HG03280 (cell line): ENCODE results near the gene PCNT.

Experiments used
- ATAC-seq: cut with Tn5 transposase; IDR thresholded peaks from one replicate; pipeline ENCODE4 v1.9.1; 2021; ENCODE audit warnings: mild to moderate bottlenecking, moderate library complexity; ENCODE audit not compliant: unreplicated experiment

The PCNT gene

DNA sequence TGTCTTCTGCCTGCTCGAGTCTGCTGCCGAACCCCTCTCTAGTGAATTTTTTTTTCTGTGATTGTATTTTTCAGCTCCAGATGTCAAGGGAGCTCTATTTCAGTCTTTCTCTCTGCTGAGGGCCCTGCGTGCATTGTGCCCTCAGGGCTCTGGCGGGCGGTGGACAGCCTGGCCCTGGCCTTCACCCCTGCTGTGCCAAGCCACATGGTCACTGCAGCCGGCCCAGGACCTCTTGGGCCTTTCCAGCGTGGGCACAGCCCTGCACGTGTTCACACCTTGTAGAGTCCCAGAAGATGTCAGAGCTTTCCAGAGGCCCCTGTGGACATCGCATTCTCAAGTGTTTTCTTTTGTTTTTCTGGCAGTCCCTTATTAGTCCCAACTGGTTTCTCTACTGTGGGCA is 55.7 kb downstream of the PCNT start:
- no peak for ATAC-seq

DNA sequence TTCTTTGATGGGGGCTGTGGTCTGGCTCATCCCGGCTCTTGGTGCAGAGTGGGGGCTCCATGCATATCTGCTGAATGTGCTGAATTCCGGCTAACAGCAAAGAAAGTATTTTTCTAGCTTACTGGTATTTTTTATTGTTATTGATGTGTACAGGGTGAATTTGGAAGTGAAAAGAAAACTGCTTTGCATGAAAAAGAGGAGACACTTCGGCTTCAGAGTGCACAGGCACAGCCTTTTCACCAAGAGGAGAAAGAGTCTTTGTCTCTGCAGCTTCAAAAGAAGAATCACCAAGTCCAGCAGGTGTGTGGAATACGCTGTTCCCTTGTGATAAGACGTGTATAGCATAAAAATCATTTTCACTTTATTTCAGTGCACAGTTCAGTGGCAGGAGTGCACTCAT is 57.6 kb downstream of the PCNT start:
- no peak for ATAC-seq

DNA sequence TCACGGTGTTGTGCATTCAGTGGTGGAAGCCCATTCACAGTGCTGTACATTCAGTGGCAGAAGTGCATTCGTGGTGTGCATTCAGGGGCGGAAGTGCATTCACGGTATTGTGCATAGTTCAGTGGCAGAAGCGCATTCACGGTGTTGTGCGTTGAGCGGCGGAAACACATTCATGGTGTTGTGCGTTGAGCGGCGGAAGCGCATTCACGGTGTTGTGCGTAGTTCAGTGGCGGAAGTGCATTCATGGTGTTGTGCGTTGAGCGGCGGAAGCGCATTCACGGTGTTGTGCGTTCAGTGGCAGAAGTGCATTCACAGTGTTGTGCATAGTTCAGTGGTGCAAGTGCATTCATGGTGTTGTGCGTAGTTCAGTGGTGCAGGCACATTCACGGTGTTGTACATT is 60.6 kb downstream of the PCNT start:
- no peak for ATAC-seq

DNA sequence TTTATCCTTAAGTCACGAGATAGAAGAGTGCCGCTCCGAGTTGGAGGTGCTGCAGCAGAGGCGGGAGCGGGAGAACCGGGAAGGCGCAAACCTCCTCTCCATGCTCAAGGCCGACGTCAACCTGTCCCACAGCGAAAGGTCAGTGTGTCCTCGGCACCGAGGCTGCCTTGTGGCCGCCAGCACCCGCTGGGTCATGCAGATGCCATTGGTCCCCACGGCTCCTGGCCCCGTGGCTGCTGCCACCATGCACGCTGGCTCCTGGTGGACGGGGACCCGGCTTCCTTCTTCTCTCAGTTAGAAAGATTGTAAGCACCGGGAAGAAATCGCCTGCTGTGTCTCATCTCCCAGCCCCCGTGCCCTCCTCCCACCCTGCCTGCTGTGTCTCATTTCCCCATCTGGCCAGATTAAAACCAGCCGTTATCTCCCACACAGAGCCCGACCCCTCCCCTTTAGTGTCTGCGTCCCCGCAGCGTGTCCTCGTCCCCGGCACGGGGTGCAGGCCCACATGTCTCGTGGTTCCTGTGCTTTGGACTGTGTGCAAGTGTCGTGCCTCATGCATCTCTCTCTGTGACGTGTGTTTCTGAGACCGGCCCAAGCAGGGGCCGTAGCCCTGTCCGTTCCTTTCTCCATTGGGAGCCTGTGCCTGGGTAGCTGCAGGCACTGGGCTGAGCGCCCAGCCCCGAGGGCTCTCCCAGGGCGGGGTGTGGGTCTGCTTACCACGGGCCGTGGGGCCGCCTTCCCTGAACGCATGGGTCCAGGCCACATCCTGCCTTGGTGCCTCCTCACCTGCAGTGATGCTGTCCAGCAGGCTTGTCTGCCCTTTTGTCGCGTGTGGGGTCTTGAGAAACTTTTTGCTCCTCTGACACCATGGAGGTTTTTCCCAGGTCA is 62.1 kb downstream of the PCNT start:
- ATAC-seq = no peak

DNA sequence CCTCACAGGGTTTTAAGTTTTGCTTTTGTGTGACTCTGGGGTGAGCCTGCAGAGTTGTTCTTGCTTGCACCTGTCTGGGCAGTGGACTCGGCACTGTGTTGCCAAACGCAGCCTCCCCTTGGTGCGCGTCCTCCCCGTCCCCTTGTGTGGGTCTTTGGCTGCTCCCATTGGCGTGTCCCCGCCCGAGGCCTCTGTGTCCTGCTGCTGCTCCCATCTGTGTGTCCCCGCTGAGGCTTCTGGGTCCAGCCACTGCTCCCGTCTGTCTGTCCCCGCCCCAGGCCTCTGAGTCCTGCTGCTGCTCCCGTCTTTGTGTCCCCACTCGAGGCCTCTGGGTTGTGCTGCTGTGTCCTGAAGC is 62.8 kb downstream of the PCNT start:
- no peak for ATAC-seq

DNA sequence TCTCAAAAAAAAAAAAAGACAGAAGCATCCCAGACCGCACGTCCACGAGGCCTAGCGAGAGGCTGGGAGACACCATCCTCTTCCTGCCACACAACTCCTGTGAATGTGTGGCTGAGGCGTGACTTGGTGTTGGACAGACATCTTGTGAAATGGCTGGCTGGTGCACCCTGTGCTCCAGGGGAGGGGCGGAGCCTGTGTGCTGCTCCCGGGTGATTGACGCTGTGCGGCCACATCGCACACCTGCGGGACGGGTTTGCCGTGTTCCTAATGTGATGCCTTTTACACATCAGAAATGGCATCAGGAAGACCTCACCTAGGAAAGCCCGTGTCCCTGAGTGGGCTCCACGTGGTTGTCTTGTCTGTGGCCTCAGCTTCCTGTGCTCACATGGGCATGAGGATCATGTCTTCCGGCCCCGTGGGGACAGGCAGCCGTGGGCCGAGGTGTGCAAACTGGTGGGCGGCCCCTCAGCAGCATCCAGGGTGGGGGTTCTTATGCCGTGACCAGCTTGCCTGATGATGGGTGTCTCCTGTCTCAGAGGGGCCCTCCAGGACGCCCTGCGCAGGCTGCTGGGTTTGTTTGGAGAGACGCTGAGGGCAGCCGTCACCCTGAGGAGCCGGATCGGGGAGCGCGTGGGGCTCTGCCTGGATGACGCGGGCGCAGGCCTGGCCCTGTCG is 64.4 kb downstream of the PCNT start:
- no peak for ATAC-seq

DNA sequence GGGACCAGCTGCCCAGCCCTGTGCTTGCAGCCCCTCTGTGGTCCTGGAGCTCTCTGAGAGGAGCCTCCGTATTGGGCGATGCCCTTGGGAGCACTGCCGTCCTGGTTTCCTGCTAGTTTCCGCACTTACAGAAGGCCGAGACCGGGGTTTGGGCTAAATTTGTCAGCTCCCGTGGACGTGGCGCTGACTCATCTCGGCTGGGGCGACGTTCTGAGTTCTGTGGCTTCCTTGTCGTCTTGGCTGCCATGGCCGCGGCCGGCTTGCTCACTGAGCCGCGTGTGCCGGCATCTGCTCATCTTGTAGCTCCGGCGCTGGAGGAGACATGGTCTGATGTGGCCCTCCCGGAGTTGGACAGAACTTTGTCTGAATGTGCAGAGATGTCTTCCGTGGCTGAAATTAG is 64.9 kb downstream of the PCNT start:
- ATAC-seq = no peak

DNA sequence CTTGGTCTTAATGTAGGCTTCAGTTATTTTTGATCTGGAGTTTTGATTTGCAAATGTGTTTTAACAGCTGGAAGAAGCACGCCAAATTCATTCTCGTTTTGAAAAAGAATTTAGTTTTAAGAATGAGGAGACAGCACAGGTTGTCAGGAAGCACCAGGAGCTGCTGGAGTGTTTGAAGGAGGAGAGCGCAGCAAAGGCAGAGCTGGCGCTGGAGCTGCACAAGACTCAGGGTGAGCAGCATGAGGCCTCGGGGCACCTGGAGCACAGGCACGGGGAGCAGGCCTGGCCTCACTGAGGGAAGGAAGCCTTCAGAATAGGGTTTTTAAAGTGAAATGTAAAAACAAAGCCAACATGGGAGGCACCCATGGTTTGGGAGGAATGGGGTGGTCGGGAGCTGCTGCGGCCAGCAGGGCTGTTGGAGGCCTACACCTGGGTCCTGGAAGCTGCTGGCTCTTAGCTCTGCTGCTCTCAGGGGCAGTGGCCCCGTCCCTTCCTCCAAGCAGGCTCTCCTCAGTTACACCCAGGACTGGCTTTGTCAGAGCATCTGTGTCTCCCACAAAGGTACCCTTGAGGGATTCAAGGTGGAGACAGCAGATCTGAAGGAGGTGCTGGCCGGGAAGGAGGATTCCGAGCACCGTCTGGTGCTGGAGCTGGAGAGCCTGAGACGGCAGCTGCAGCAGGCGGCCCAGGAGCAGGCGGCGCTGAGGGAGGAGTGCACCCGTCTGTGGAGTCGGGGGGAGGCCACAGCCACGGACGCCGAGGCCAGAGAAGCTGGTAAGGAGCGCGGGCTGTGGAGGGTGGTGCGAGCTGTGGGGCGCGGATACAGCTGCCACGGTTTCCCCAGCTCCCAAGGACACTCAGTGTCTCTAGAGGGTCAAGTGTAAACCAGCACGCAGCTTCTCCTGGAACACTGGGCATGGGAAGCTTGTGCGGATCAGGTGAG is 66.9 kb downstream of the PCNT start:
- ATAC-seq = no peak

DNA sequence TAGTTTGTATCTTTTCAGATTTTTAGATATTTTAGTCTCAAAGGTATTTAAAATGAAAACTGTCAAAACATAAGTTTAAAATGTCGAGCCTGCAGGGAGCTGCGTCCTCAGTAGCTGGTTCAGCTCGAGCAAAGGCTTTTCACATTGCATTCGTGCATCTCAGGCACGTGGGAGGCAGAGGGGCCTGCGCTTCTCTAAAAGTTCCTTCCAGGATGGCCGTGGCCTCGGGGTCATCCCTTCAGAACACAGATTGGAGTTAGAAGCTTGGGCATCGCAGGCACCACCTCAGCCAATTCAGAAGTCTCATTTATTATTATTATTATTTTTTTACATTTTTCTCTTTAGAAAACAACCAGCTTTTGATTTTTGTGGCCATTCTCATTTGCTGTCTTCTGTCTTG is 67.8 kb downstream of the PCNT start:
- ATAC-seq = no peak

DNA sequence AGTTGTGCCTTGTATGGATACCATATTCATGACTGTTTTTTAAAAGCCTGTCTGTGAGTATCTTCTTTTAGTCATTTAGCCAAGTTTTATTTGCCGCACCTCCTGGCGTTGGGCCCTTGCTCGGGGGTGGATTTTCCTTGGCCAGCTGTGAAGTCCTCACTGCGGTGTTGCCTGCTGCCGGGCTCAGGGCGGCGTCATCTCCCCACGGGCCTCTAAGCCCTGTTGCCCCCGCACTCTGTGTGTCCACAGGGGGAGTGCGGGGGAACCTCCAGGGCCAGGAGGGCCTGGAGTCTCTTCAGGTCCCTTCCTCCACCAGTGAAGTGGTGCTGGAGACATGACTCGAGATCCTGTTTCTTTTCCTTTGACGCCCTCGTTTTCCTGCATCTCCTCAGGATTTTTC is 69.0 kb downstream of the PCNT start:
- ATAC-seq = no peak

DNA sequence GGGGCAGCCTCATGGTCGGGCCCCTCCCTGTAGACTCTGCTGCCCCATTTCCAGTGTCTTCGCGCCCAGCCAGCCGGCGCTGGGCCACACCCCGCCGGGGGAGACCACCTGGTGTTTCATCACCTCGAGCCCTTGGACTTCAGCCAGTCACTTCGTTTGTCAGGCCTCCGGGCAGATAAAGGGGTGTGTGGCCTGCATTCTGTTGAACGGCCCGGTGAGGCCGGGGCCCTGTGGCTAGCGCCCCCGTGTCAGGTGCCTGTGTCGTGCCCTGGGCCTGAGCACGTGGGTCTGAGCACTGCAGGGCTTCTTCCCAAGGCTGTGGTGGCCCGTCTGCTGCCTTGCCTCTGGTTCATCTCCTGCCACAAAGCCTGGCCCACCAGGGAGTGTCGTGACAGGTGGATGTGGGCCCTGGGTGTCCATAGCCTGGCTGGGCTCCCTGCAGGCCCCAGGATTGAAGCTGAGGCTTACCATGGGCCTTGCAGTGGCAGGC is 69.5 kb downstream of the PCNT start:
- ATAC-seq = no peak

DNA sequence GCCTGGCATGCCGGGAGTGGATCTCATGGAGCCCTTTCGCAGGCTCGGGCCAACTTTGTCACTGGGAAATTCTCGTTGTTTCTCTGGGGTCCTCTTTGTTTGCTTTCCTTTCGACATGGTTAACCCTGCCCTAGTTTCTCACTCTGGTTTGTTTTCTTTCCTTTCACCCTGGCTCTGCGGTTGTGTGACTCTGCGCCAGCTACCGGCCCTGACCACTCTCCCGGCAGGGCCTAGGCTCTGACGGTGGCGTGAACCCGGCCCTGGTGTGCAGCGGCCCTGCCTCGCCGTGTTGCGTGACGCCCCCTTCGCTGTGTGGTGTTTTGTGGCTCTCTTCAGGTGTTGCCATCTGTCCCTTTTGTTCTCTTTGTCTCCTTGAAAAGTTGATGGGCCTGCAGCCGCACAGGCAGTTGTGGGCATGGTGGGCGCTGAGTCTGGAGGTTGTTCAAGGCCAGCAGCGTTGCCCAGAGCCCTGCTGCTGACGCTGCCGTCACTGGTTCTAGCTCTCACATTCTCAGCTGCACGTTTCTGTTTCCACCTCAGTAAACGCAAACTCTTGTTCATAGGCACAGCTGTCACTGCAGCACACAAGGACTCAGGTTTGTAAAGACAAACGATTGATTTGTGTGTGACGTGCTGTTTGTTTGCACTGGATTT is 70.1 kb downstream of the PCNT start:
- no peak for ATAC-seq

DNA sequence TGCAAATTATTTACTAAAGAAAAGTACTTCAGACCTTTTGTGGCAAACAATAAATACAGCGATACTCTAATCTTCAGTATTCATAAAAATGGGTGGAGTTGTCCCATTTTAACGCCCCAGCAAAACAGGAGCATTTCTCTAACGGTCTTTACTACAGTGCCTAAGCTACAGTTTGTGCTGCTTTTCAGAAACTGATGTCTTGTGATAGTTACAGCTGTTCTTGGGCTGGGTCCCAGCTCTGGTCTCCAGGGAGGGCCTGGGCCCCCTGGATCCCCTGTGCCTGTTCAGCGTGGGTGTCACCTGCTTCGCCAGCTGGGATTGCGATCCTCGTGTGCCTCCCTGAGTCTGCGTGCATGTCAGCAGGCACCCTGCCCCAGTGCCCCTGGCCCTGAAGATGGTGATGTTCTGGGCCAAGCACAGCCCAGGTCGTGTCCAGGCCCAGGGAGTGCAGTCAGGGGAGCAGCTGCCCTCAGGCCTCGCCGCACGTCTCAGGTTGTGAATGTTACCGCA is 70.7 kb downstream of the PCNT start:
- no peak for ATAC-seq

DNA sequence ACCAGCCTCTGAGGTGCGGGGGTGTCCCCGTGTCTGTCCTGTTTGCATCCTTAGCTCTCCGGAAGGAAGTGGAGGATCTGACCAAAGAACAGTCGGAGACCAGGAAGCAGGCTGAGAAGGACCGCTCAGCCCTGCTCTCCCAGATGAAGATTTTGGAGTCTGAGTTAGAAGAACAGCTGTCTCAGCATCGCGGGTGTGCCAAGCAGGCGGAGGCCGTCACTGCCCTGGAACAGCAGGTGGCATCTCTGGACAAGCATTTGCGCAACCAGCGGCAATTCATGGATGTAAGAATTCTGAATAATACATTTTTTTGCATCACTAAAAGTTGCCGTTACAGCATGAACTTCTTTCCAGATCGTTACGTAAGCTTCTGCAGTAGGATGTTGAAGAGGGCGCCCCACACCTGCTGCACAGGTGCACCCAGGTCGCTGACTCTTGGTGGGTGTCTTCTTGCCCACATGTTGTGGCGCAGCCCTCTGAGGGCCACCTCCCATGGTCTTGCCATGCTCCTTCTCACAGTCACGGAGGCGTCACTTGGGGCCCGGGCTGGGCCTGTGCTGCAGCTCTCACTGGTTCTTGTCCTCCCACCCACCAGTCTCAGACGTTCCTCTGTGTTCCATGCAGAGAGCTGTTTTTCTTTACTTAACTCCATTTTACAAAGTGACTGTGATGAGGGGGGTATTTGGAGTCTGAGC is 73.4 kb downstream of the PCNT start:
- ATAC-seq = no peak

DNA sequence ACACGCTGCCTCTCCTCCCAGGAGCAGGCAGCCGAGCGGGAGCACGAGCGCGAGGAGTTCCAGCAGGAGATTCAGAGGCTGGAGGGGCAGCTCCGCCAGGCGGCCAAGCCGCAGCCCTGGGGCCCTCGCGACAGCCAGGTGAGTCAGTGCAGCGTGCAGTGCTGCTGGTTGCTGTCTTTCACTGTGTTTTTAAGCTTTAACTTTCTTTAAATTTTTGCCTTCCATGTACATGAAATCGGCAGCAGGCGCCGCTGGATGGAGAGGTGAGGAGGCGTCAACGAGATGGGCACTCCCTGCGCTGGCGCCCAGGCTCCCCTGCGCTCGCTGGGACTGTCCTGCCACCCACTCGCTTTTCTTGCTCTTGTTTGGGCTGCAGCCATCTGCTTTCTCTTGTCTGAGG is 74.0 kb downstream of the PCNT start:
- ATAC-seq = no peak

DNA sequence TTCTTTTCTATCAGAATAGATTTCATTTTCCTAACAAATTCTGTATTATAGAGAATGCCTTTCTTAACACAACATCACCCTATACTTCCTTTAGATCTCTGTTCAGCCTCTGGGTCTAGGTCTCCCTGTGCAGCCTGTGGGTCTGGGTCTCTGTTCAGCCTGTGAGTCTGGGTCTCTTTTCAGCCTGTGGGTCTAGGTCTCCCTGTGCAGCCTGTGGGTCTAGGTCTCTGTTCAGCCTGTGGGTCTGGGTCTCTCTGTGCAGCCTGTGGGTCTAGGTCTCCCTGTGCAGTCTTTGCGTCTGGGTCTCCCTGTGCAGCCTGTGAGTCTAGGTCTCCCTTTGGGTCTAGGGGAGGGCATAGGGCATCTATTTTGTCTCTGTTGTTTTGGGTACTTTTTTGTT is 75.2 kb downstream of the PCNT start:
- no peak for ATAC-seq

DNA sequence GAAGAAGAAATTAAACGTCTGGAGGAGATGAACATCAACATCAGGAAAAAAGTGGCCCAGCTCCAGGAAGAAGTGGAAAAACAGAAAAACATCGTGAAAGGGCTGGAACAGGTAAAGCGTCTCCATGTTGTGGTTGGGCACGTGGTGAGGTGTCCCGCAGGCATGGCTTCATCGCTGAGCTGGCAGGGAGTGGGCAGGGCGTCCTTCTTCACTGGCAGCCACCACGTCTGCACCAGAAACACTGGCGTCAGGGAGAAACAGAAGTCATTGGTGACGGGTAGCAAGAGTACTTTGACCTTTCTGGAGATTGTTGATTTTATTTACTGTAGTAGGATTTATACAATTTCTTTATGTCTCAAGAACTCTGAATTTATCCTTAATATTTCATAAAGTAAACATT is 75.7 kb downstream of the PCNT start:
- no peak for ATAC-seq

DNA sequence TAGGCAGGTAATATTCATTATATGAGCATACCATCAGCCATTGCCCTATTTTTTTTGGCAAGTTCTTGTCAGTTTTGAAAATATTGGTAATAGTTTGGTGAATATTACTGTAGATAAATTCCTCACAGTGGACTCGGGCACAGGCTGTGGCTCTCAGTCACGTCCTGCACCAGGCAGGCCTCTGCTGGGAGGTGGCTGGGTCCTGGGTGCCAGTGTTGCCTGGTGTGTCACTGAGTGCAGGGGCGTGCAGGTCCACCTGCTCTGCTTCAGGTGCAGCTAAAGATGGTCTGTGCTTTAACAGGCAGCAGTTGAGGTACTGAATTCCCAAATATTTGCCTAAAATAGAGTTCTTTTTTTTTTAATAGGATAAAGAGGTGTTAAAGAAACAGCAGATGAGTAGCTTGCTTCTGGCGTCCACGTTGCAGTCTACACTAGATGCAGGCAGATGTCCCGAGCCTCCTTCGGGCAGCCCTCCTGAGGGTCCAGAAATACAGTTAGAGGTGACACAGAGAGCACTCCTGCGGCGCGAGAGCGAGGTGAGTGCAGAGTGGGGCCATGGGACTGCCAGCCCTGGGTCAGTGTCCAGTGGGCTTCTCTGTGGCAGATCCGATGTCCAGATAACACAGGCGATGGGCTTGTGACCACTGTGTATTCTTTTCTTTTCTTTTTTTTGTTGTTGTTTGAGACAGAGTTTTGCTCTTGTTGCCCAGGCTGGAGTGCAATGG is 77.4 kb downstream of the PCNT start:
- no peak for ATAC-seq

DNA sequence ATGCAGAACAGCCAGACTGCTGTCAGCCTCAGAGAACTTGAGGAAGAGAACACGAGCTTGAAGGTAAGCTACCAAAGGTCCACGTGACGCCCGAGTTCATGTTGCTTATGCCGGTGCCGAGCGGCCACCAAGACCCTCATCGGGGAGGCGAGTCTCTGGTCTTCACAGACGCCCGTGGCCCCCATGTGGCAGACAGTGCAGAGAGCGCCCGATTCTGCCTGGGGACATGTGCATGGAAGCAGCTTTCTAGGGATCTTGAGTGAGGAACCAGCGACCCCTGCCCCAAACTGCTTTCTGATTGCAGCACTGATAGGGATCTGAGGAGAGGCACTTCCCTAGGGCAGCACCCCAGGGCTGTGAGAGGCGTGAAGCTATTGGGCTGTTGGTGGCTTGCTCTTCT is 78.5 kb downstream of the PCNT start:
- ATAC-seq = no peak
